MM.1S (cell line): Measurements from ENCODE around the gene C1orf21.

Experiments used
- DNase-seq: peaks from one replicate; pipeline ENCODE4 v3.0.0-alpha.2; 2015
- H2AFZ ChIP-seq: fragments of 300-600 bp; sonication (generic); 2 replicates; pipeline ENCODE4 v1.6.0; 2016; ENCODE audit warnings: antibody characterized with exemption, low read length
- H3F3A ChIP-seq: fragments of 300-600 bp; sonication (generic); 2 replicates; pipeline ENCODE4 v1.6.1; 2016; ENCODE audit warnings: mild to moderate bottlenecking, antibody characterized with exemption, low read length, moderate library complexity, mixed read lengths; ENCODE audit not compliant: insufficient read depth
- H3K27ac ChIP-seq: fragments of 300-600 bp; sonication (generic); 2 replicates; pipeline ENCODE4 v1.5.1; 2016; ENCODE audit warnings: mild to moderate bottlenecking, low read length
- H3K27me3 ChIP-seq: fragments of 300-600 bp; sonication (generic); replicated peaks from 2 replicates; pipeline ENCODE4 v1.6.0; 2016; ENCODE audit warnings: low read length; ENCODE audit not compliant: insufficient read depth
- H3K36me3 ChIP-seq: fragments of 300-600 bp; sonication (generic); replicated peaks from 2 replicates; pipeline ENCODE4 v1.6.1; 2016; ENCODE audit warnings: mild to moderate bottlenecking, low read length, mixed read lengths; ENCODE audit not compliant: insufficient read depth
- H3K4me1 ChIP-seq: fragments of 300-600 bp; sonication (generic); 2 replicates; pipeline ENCODE4 v1.6.1; 2016; ENCODE audit warnings: low read length, mixed read lengths
- H3K4me2 ChIP-seq: fragments of 300-600 bp; sonication (generic); 2 replicates; pipeline ENCODE4 v1.6.0; 2016; ENCODE audit warnings: low read depth, low read length
- H3K4me3 ChIP-seq: fragments of 300-600 bp; sonication (generic); 2 replicates; pipeline ENCODE4 v1.5.1; 2016; ENCODE audit warnings: low read length, mixed read lengths
- H3K79me2 ChIP-seq: fragments of 300-600 bp; sonication (generic); 2 replicates; pipeline ENCODE4 v1.6.1; 2016; ENCODE audit warnings: mixed run types, low read length, mixed read lengths
- H3K9ac ChIP-seq: fragments of 300-600 bp; sonication (generic); 2 replicates; pipeline ENCODE4 v1.6.1; 2016; ENCODE audit warnings: low read length, mixed read lengths
- H3K9me2 ChIP-seq: fragments of 300-600 bp; sonication (generic); replicated peaks from 2 replicates; pipeline ENCODE4 v1.6.1; 2016; ENCODE audit warnings: mild to moderate bottlenecking, low read length, mixed read lengths; ENCODE audit not compliant: insufficient read depth
- H3K9me3 ChIP-seq: fragments of 300-600 bp; sonication (generic); replicated peaks from 2 replicates; pipeline ENCODE4 v1.6.1; 2016; ENCODE audit warnings: mild to moderate bottlenecking, low read length, mixed read lengths; ENCODE audit not compliant: insufficient read depth
- H4K20me1 ChIP-seq: fragments of 300-600 bp; sonication (generic); 2 replicates; pipeline ENCODE4 v1.6.1; 2016; ENCODE audit warnings: mild to moderate bottlenecking, low read length, moderate library complexity, mixed read lengths; ENCODE audit not compliant: insufficient read depth
- CTCF ChIP-seq: fragments of 300-600 bp; sonication (generic); IDR thresholded peaks from 2 replicates; pipeline ENCODE4 v1.5.1; 2016; ENCODE audit warnings: antibody characterized with exemption, low read length, mixed read lengths
- EZH2 ChIP-seq: fragments of 300-600 bp; sonication (generic); optimal IDR thresholded peaks from 2 replicates; pipeline ENCODE3; 2017; ENCODE audit warnings: low read depth, mild to moderate bottlenecking, antibody characterized with exemption, low read length, mixed read lengths
- EZH2phosphoT487 ChIP-seq: fragments of 300-600 bp; sonication (generic); IDR thresholded peaks from 2 replicates; pipeline ENCODE4 v1.6.1; 2018; ENCODE audit warnings: antibody characterized with exemption, low read length

Gene C1orf21

GRCh38 chr1:184424945-184425344, 38.1 kb downstream of the C1orf21 start:
- no peaks in the 10 kb centered on the region for H3K27me3 ChIP-seq
- H3K9me2 ChIP-seq = no peaks in the 10 kb centered on the region
- no peaks in the 10 kb centered on the region for H3K36me3 ChIP-seq
- H2AFZ ChIP-seq = no peak overlapping the region
- no peak overlapping the region for H3K4me3 ChIP-seq
- TF ChIP-seq CTCF (no peak), EZH2phosphoT487 (no peak), EZH2 (no peak)
- no peak overlapping the region for H3K9ac ChIP-seq
- no peaks in the 10 kb centered on the region for H3K4me1 ChIP-seq
- H3K27ac ChIP-seq = no peak overlapping the region
- no peak overlapping the region for H3K4me2 ChIP-seq
- H3K79me2 ChIP-seq = peaks cover 19% of the 10 kb centered on the region
- H4K20me1 ChIP-seq = no peaks in the 10 kb centered on the region
- H3K9me3 ChIP-seq = no peaks in the 10 kb centered on the region
- H3F3A ChIP-seq = no peaks in the 10 kb centered on the region
- no peak for DNase-seq

GRCh38 chr1:184425449-184426277, 38.8 kb downstream of the C1orf21 start:
- Histone ChIP-seq H4K20me1 (no peaks in the 10 kb centered on the region), H3K9me2 (no peaks in the 10 kb centered on the region), H3K4me2 (no peak overlapping the region), H3K27me3 (no peaks in the 10 kb centered on the region), H3K4me3 (no peak overlapping the region), H3K36me3 (no peaks in the 10 kb centered on the region), H3K79me2 (peaks cover 19% of the 10 kb centered on the region), H3K4me1 (no peaks in the 10 kb centered on the region), H2AFZ (no peak overlapping the region), H3F3A (no peaks in the 10 kb centered on the region), H3K9ac (no peak overlapping the region), H3K27ac (no peak overlapping the region), H3K9me3 (no peaks in the 10 kb centered on the region)
- TF ChIP-seq CTCF = no peak
- no peak for TF ChIP-seq EZH2phosphoT487
- TF ChIP-seq EZH2 = no peak
- DNase-seq = no peak

GRCh38 chr1:184426278-184426674, 39.4 kb downstream of the C1orf21 start:
- H3K9me3 ChIP-seq = no peaks in the 10 kb centered on the region
- no peak for DNase-seq
- H3K9me2 ChIP-seq = no peaks in the 10 kb centered on the region
- H3K4me3 ChIP-seq = no peak overlapping the region
- no peak overlapping the region for H2AFZ ChIP-seq
- no peaks in the 10 kb centered on the region for H3K27me3 ChIP-seq
- H3F3A ChIP-seq = no peaks in the 10 kb centered on the region
- TF ChIP-seq CTCF (no peak), EZH2 (no peak), EZH2phosphoT487 (no peak)
- no peak overlapping the region for H3K4me2 ChIP-seq
- H3K27ac ChIP-seq = no peak overlapping the region
- H3K4me1 ChIP-seq = no peaks in the 10 kb centered on the region
- H3K9ac ChIP-seq = no peak overlapping the region
- no peaks in the 10 kb centered on the region for H4K20me1 ChIP-seq
- no peaks in the 10 kb centered on the region for H3K36me3 ChIP-seq
- peaks cover 13% of the 10 kb centered on the region for H3K79me2 ChIP-seq
